HG02943 (cell line): ENCODE data around the gene ZNF764.
"Not testable (repeated sequence)": the region's sequence is repeated elsewhere in the genome, so short reads cannot be mapped to it uniquely, and the experiment has no call there.

Source experiments
- ATAC-seq: cut with Tn5 transposase; IDR thresholded peaks from one replicate; pipeline ENCODE4 v1.9.1; 2021; ENCODE audit warnings: mild to moderate bottlenecking, low read depth, moderate library complexity; ENCODE audit not compliant: unreplicated experiment

ZNF764 gene

GRCh38 chr16:30528799-30529457, 29.2 kb downstream of the ZNF764 start:
- no peak for ATAC-seq

DNA sequence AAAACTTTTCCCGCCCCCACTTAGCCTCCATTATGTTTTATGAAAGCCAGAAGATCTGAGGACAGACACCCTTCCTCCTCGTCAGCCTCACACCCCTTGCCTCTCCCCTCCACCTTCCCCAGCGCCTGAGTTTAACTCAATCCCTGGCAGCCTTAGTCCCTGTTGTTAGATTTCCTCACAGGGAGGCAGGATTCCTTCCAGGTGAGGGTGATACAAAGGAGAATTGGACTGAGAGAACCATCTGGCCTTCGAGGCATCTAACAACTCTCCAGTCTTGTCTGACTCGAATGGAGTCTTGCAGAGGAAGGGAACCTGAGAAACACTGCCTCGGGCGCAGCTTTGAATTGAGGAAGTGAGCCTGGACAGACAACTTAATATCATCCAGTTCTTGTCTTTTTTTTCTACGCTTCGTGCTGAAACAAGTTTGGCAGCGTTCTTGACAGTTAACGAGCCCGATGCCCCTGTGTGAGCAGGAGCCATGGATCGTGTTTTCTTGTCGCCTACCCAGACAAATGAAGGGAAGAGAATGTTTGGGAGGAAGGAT, 30.5 kb downstream of the ZNF764 start:
- ATAC-seq = no peak

DNA sequence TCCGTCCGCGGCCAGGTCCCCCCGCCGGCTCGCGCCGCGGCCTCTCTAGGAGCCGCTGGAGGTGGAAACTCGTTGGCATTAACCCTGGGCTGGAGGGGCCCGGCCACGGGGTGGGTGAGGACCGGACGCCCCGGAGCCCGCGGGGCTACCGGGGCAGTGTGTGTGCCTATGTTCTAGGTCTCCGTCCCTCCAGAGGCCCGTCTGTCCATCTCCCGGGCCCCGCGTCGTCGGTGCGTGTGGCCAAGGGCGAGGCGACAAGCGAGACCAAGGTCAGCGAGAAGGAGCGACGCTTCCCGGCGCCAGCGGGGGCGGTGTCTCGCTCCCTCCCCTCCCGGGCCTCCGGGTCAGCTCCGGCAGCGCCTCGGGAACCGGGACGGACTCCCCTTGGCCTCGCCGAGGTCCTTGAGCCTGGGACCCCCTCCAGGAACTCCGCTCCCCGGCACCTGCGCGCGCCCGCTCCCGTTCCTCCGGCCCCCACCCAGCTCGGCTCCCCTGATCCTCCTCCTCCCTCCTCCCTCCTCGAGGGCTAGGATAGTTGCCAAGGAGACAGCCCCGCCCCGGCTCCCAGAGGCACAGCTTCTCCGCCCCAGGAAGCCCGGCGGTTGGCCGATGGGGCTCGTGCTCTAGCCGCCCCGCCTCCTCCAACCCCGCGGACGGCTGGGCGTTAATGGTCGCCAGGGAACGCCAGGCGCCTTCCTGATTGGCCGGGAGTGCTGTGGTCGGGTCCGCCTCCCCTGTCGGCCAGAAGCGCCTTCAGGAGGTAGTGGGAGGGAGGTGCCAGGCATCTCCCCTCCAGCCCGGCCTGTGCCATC, 31.1 kb downstream of the ZNF764 start:
- ATAC-seq = peak; percentile 67

DNA sequence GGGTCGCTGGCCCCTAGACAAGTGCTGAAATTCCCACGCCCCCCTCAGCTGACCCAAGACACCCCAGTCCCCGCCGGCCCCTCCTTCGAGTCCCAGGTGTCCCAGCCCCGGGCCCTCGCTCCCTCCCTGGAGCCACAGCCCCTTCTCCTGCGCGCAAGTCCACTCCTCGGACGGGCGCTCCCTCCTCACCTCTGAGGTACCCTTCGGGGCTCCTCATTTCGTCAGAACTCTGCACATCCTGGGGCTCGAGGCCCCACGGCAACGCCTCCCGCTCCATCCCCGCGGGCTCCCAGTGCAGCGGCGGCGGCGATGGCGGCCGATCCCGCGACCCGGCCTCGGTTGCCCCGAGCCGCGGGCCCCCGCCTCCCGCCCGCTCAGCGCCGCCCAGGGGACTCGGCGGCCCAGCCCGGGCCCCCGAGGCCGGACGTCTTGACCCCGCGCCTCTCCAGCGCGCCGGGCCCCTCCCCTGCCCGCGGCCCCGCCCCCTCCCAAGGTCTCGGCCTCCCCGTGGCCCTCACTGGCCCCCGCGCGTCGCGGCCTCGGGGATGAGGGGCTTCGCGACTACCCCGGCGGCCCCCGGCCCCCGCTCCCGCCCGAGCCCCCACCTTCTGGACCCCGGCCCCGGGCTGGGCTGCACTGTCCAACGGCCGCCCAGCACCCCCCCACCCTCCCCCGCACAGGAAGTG, 31.9 kb downstream of the ZNF764 start, which contains the start of gene ZNF768:
Gene ZNF768 (minus strand): TSS at position 430 of the 686 bp plus-strand sequence. CDS start 153 bp downstream, at position 277.
- ATAC-seq = peak; percentile 17

GRCh38 chr16:30525844-30526136, 32.4 kb downstream of the ZNF764 start:
- ATAC-seq = no peak

- ATAC-seq = no peak
Observed at GRCh38 chr16:30524575-30525568, 33.3 kb downstream of the ZNF764 start.

GRCh38 chr16:30523768-30524574, 34.2 kb downstream of the ZNF764 start:
- ATAC-seq = no peak

DNA sequence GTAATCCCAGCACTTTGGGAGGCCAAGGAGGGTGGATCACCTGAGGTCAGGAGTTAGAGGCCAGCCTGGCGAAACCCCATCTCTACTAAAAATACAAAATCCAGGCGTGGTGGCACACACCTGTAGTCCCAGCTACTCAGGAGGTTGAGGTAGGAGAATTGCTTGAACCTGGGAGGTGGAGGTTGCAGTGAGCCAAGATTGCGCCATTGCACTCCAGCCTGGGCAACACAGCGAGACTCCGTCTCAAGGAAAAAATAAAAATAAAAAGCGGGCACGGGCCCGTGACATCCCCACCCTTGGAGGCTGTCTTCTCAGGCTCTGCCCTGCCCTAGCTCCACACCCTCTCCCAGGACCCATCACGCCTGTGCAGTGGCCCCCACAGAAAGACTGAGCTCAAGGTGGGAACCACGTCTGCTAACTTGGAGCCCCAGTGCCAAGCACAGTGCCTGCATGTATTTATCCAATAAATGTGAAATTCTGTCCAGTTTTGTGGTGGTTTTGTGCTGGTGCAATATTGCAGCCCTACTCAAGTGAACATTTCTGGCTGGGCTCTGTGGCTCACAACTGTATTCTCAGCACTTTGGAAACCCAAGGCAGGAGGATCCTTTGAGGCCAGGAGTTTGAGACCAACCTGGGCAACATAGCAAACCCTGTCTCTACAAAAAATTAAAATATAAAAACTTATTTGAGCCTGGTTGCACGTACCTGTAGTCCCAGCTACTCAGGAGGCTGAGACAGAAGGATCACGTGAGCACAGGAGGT, 35.3 kb downstream of the ZNF764 start:
- not testable (repeated sequence) for ATAC-seq

- no peak for ATAC-seq
Observed at GRCh38 chr16:30521873-30522641, 36.1 kb downstream of the ZNF764 start.

- no peak for ATAC-seq
Observed at GRCh38 chr16:30521476-30521872, 36.7 kb downstream of the ZNF764 start.

DNA sequence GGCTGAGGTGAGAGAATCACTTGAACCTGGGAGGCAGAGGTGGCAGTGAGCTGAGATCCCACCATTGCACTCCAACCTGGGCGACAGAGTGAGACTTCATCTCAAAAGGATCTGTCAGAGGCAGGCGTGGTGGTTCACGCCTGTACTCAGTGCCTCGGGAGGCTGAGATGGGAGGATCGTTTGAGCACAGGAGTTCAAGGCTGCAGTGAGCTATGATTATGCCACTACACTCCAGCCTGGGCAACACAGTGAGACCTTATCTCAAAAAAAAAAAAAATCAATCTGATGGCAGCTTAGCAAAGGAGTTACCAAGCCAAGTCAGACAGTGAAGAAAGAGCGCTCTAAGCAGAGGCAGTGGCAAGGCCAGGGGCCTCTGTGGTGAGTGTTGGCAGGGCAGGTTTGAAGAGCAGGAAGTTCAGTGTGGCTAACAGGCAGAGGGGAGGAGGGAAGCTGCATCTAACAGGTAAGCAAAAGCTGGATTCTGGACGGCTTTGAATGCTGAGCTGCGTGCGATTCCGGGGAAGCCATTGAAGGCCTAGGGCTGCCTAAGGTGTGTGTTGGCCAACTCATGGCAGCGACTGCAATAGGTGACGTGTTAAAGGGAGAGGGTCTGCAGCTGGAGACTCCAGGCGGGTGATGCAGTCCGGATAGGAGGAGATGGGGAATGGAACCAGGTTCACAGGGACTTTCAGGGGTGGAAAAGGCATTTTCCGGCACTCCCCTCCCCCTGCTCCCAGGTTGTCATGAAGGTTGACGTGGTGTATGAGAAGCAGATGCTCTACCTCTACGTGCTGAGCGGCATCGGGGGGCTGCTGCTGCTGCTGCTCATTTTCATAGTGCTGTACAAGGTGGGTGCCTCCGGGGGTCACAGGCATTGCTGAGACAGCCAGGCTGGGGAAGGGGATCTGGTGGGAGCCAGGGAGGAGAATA, 38.8 kb downstream of the ZNF764 start:
- ATAC-seq = no peak

DNA sequence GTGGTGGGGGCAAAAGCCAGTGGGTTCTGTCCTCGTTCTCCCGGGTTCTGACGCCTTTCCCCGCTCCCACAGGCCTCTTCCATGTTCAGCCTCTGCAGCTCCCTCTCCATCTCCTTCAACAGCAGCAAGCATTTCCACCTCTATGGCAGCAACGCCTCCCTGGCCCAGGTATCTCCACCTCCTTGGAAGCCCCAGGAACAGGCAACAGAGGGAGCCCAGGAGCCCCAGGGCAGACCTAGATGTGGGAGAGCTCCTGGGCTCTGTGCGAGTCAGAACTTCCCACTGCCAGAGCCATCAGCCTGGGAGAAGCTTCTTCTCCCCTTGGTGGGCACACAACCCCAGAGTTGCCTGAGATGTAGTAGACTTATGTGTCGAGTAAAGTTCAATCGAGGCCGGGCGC, 39.6 kb downstream of the ZNF764 start:
- ATAC-seq = no peak

DNA sequence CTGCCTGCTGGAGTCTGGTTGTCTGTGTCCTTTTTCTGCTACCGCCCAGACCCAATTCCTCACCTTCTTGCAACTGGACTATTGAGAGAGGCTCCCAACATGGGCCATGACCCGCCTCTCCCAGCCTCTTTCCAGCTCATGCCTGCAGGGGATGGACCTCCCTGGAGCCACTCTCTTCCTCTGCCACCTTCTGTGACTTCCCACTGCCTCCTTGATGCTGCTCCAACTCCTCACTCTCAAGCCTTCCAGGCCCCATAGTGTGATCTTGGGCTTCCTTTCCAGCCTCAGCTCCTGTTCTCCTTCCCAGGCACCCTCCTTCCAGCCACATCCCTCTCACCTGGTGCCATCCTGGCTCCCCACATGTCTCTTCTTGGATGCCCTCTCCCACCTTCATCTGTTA, 42.9 kb downstream of the ZNF764 start:
- ATAC-seq = no peak

DNA sequence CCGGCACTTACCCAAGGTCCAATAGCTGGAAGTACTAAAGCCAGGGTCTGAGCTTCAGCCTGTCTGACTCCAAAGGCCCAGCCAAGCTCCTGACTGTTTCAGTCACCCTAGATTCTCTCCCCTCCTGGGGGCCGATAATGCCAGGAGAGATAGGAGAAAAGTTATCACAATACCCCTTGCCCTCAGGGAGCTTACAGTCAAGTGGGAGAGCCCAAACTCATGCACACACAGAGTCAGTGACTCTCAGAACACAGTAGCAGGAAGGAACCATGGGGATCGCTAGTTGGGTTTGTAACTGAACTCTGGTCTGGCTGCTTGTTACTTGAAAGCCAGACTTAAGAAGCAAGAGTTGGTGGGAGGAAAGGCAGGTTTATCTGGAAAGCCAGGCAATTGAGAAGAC, 46.7 kb downstream of the ZNF764 start:
- no peak for ATAC-seq

GRCh38 chr16:30510376-30510938, 47.7 kb downstream of the ZNF764 start:
- no peak for ATAC-seq

- ATAC-seq = no peak
Observed at GRCh38 chr16:30509081-30509765, 49.0 kb downstream of the ZNF764 start.
